Upper lobe of left lung (tissue), 4 donors: ENCODE results near the gene DDX59.

Experiments
- POLR2AphosphoS5 ChIP-seq, 2 donors: sonication (generic); formaldehyde crosslinking; IDR thresholded peaks; one replicate each; pipeline ENCODE4 v1.5.1; 2017; ENCODE audit warnings: antibody characterized with exemption in 2 of 2
- TF ChIP-seq, protein P1 (sequence below), 6 experiments: fragments of 450-650 bp in 4 of 6; fragments of 200-600 bp in 2 of 6; sonication (generic) in 2 of 6; IDR thresholded peaks; one replicate each; pipeline ENCODE4 v1.5.1; 2016 to 2019; ENCODE audit warnings: antibody characterized with exemption in 6 of 6

DNA sequence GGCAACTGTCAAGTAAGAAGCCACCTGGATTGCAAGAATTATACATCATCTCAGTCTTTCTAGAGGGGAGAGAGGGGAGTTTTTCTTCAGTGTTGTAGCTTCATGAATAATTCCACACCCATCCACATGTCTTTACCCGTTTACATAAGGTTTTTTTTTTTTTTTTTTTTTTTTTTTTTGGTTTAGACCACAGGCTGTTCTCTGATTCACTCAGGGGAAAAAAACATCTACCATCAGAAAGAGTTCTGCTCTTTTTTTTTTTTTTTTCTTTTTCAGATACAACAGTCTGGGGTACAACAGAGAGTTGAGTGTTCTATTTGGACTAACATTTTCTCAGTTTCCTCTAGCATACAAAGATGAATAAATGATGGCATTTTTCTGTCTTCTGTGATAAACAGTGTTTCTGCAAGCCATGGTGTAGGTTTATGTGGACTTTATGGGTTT is 44.3 kb downstream of the DDX59 start:
- TF ChIP-seq, protein P1, sequence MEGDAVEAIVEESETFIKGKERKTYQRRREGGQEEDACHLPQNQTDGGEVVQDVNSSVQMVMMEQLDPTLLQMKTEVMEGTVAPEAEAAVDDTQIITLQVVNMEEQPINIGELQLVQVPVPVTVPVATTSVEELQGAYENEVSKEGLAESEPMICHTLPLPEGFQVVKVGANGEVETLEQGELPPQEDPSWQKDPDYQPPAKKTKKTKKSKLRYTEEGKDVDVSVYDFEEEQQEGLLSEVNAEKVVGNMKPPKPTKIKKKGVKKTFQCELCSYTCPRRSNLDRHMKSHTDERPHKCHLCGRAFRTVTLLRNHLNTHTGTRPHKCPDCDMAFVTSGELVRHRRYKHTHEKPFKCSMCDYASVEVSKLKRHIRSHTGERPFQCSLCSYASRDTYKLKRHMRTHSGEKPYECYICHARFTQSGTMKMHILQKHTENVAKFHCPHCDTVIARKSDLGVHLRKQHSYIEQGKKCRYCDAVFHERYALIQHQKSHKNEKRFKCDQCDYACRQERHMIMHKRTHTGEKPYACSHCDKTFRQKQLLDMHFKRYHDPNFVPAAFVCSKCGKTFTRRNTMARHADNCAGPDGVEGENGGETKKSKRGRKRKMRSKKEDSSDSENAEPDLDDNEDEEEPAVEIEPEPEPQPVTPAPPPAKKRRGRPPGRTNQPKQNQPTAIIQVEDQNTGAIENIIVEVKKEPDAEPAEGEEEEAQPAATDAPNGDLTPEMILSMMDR (IDR thresholded peaks at IDR 0.05) = no peak
- no peak for TF ChIP-seq POLR2AphosphoS5 (IDR thresholded peaks at IDR 0.05)
